GM23248 (cell line): ENCODE data around the gene NFXL1. TPM values are rescaled to one million over a fixed set of nuclear protein-coding genes. Genes with fewer than 3 reads are reported as not detected.
A peak's percentile ranks its signal among the peaks of the same experiment; 100 is the strongest.

ENCODE experiments used
- DNase-seq: peaks from one replicate; pipeline ENCODE4 v3.0.0-alpha.2; 2015
- H2AFZ ChIP-seq: fragments of 200-600 bp; sonication (generic); 2 replicates; pipeline ENCODE4 v1.6.1; 2016; ENCODE audit warnings: antibody characterized with exemption
- H3F3A ChIP-seq: fragments of 200-600 bp; sonication (generic); 2 replicates; pipeline ENCODE4 v1.6.1; 2016; ENCODE audit warnings: mild to moderate bottlenecking, antibody characterized with exemption, mixed run types; ENCODE audit not compliant: insufficient read depth
- H3K27ac ChIP-seq: fragments of 200-600 bp; sonication (generic); 2 replicates; pipeline ENCODE4 v1.5.1; 2016; ENCODE audit warnings: mild to moderate bottlenecking
- H3K27me3 ChIP-seq: fragments of 200-600 bp; sonication (generic); replicated peaks from 2 replicates; pipeline ENCODE4 v1.6.1; 2016; ENCODE audit warnings: mild to moderate bottlenecking; ENCODE audit not compliant: insufficient read depth
- H3K36me3 ChIP-seq: fragments of 200-600 bp; sonication (generic); 2 replicates; pipeline ENCODE4 v1.6.1; 2016; ENCODE audit warnings: low read depth, mild to moderate bottlenecking
- H3K4me1 ChIP-seq: fragments of 200-600 bp; sonication (generic); 2 replicates; pipeline ENCODE4 v1.6.1; 2016; ENCODE audit warnings: mild to moderate bottlenecking; ENCODE audit not compliant: insufficient read depth
- H3K4me2 ChIP-seq: fragments of 200-600 bp; sonication (generic); one replicate; pipeline ENCODE4 v1.6.1; 2016; ENCODE audit warnings: mild to moderate bottlenecking; ENCODE audit not compliant: unreplicated experiment
- H3K4me3 ChIP-seq: fragments of 200-600 bp; sonication (generic); 2 replicates; pipeline ENCODE4 v1.5.1; 2016; ENCODE audit warnings: mild to moderate bottlenecking
- H3K79me2 ChIP-seq: fragments of 200-600 bp; sonication (generic); 2 replicates; pipeline ENCODE4 v1.6.1; 2016; ENCODE audit warnings: mild to moderate bottlenecking; ENCODE audit not compliant: insufficient read depth
- H3K9ac ChIP-seq: fragments of 200-600 bp; sonication (generic); 2 replicates; pipeline ENCODE4 v1.6.1; 2016; ENCODE audit warnings: mild to moderate bottlenecking
- H3K9me2 ChIP-seq: fragments of 200-600 bp; sonication (generic); 2 replicates; pipeline ENCODE4 v1.6.1; 2016; ENCODE audit warnings: mixed run types, mild to moderate bottlenecking, moderate library complexity; ENCODE audit not compliant: insufficient read depth
- H3K9me3 ChIP-seq: fragments of 200-600 bp; sonication (generic); one replicate; pipeline ENCODE4 v1.6.1; 2017; ENCODE audit warnings: low read depth
- H4K20me1 ChIP-seq: fragments of 200-600 bp; sonication (generic); 2 replicates; pipeline ENCODE4 v1.6.0; 2016; ENCODE audit not compliant: insufficient read depth
- EZH2 ChIP-seq: fragments of 200-600 bp; sonication (generic); IDR thresholded peaks from 2 replicates; pipeline ENCODE4 v1.6.1; 2018; ENCODE audit warnings: antibody characterized with exemption, mild to moderate bottlenecking; ENCODE audit not compliant: insufficient read depth, poor library complexity, severe bottlenecking
- EZH2phosphoT487 ChIP-seq: fragments of 200-600 bp; sonication (generic); IDR thresholded peaks from 2 replicates; pipeline ENCODE4 v1.6.1; 2018; ENCODE audit warnings: antibody characterized with exemption, moderate library complexity, mild to moderate bottlenecking, low read depth; ENCODE audit not compliant: insufficient read depth
- WGBS, 2 experiments: methylation state at CpG; one replicate each; pipeline ENCODE4 v1.1.6; 2015 to 2017; ENCODE audit warnings: low lambda C conversion rate in 2 of 2, low coverage in 1 of 2; ENCODE audit errors: missing lambda C conversion rate in 2 of 2; 5-methylcytosine and 5-hydroxymethylcytosine counted together
- in situ Hi-C: fragments of 300-500 bp; cut with MboI; formaldehyde crosslinking; loops from 2 replicates; pipeline ENCODE4 v1.15.0; 2020
- polyA plus RNA-seq: library from polyadenylated mRNA; unstranded; fragments of >200 nt; fragmentation: Nextera tagmentation; extraction: Ambion mirVana; gene quantifications from 2 replicates; pipeline ENCODE4 v1.2.1, GENCODE V29; 2016
- total RNA-seq: library from RNA; depleted of rRNA; stranded (reverse); fragments of >200 nt; shearing (Covaris generic); gene quantifications from 2 replicates; pipeline ENCODE4 v1.2.3, GENCODE V29; 2014

Gene NFXL1
- total and polyA plus RNA-seq, 2 experiments from 2014 or later = 4.6 to 7.7 TPM

- no peaks in the 10 kb centered on the region for H4K20me1 ChIP-seq
- 5 to 8% methylated on average over 2 of the region's 2 CpGs for whole genome bisulfite sequencing, 2 experiments
- peaks cover 61% of the 10 kb centered on the region for H3K4me1 ChIP-seq
- in situ Hi-C loops = no loop called here
- peak overlapping the region; percentile 49 for H3K27ac ChIP-seq
- H3F3A ChIP-seq = peaks cover 31% of the 10 kb centered on the region
- no peak overlapping the region for H3K4me2 ChIP-seq
- peaks cover 4% of the 10 kb centered on the region; the same call in 1 of the 2 replicates for H3K36me3 ChIP-seq
- peaks cover under 1% of the 10 kb centered on the region; the same call in 1 of the 2 replicates for H3K79me2 ChIP-seq
- no peak overlapping the region for H2AFZ ChIP-seq
- peak; percentile 95 for DNase-seq
- H3K4me3 ChIP-seq = peak overlapping the region; percentile 0; the same call in 1 of the 2 replicates
- no peaks in the 10 kb centered on the region for H3K9me3 ChIP-seq
- H3K9ac ChIP-seq = no peak overlapping the region
- TF ChIP-seq EZH2 (no peak), EZH2phosphoT487 (no peak)
- H3K27me3 ChIP-seq = no peaks in the 10 kb centered on the region
- H3K9me2 ChIP-seq = no peaks in the 10 kb centered on the region
These were observed 59.0 kb downstream of the NFXL1 start for GRCh38 chr4:47855350-47855749.

- in situ Hi-C loops = no loop called here
- Histone ChIP-seq H3K79me2 (no peaks in the 10 kb centered on the region; the same call in 1 of the 2 replicates), H3K4me2 (peak overlapping the region; percentile 20), H3K9ac (no peak overlapping the region), H3K27ac (no peak overlapping the region), H3K4me1 (peaks cover 63% of the 10 kb centered on the region), H4K20me1 (no peaks in the 10 kb centered on the region), H2AFZ (no peak overlapping the region), H3F3A (peaks cover 31% of the 10 kb centered on the region), H3K4me3 (peak overlapping the region; percentile 16), H3K27me3 (no peaks in the 10 kb centered on the region), H3K36me3 (peaks cover 17% of the 10 kb centered on the region), H3K9me2 (no peaks in the 10 kb centered on the region), H3K9me3 (no peaks in the 10 kb centered on the region)
- WGBS, 2 experiments = 5 to 11% methylated on average over 1 of the region's 1 CpG
- peak; percentile 87 for DNase-seq
- TF ChIP-seq EZH2 (no peak), EZH2phosphoT487 (0 out of 2 replicates have a peak, but pooled peaks have one; percentile 66)
These were observed 62.2 kb downstream of the NFXL1 start for GRCh38 chr4:47852136-47852535.

- DNase-seq = no peak
- peaks cover 17% of the 10 kb centered on the region for H3K36me3 ChIP-seq
- H4K20me1 ChIP-seq = no peaks in the 10 kb centered on the region
These were observed 64.9 kb downstream of the NFXL1 start for GRCh38 chr4:47849466-47849865.

GRCh38 chr4:47848041-47848440 lies 66.3 kb downstream of the NFXL1 start:
- no peak for TF ChIP-seq EZH2
- TF ChIP-seq EZH2phosphoT487 = no peak
- Histone ChIP-seq H3K4me3 (no peak overlapping the region), H3K9me2 (no peaks in the 10 kb centered on the region), H3K36me3 (peaks cover 21% of the 10 kb centered on the region), H3K79me2 (no peaks in the 10 kb centered on the region; the same call in 1 of the 2 replicates), H3K27ac (no peak overlapping the region), H3F3A (peaks cover 14% of the 10 kb centered on the region), H3K9ac (no peak overlapping the region), H4K20me1 (no peaks in the 10 kb centered on the region), H3K4me2 (no peak overlapping the region), H3K27me3 (no peaks in the 10 kb centered on the region), H3K4me1 (peaks cover 31% of the 10 kb centered on the region), H2AFZ (no peak overlapping the region), H3K9me3 (no peaks in the 10 kb centered on the region)
- 97 to 98% methylated on average over 2 of the region's 2 CpGs for WGBS, 2 experiments
- DNase-seq = no peak
- in situ Hi-C loops = no loop called here

More at GRCh38 chr4:47849466-47849865, 64.9 kb downstream of the NFXL1 start:
- Histone ChIP-seq H3K27ac (no peak overlapping the region), H3K79me2 (no peaks in the 10 kb centered on the region; the same call in 1 of the 2 replicates), H3K9me3 (no peaks in the 10 kb centered on the region), H3K4me1 (peaks cover 40% of the 10 kb centered on the region), H2AFZ (no peak overlapping the region), H3K9ac (no peak overlapping the region), H3K4me3 (no peak overlapping the region), H3F3A (peaks cover 19% of the 10 kb centered on the region), H3K4me2 (no peak overlapping the region), H3K9me2 (no peaks in the 10 kb centered on the region), H3K27me3 (no peaks in the 10 kb centered on the region)
- 53 to 71% methylated on average over 1 of the region's 1 CpG for WGBS, 2 experiments
- no peak for TF ChIP-seq EZH2
- no peak for TF ChIP-seq EZH2phosphoT487
- in situ Hi-C loops = no loop called here

GRCh38 chr4:47842985-47843384 lies 71.4 kb downstream of the NFXL1 start:
- no peak overlapping the region for H3K4me2 ChIP-seq
- no peaks in the 10 kb centered on the region for H3K9me3 ChIP-seq
- in situ Hi-C loops = no loop called here
- TF ChIP-seq EZH2phosphoT487 (no peak), EZH2 (no peak)
- H4K20me1 ChIP-seq = no peaks in the 10 kb centered on the region
- H3K27ac ChIP-seq = no peak overlapping the region
- DNase-seq = no peak
- H2AFZ ChIP-seq = no peak overlapping the region
- no peak overlapping the region for H3K4me3 ChIP-seq
- H3K79me2 ChIP-seq = no peaks in the 10 kb centered on the region
- no peaks in the 10 kb centered on the region for H3K27me3 ChIP-seq
- H3K4me1 ChIP-seq = 0 out of 2 replicates have a peak, but pooled peaks cover 4% of the 10 kb centered on the region
- no peaks in the 10 kb centered on the region for H3K9me2 ChIP-seq
- no peak overlapping the region for H3K9ac ChIP-seq
- H3K36me3 ChIP-seq = peaks cover 10% of the 10 kb centered on the region
- peaks cover 24% of the 10 kb centered on the region for H3F3A ChIP-seq
